GM20431 (cell line): ENCODE data around the gene R3HDM2.

ENCODE experiments used
- in situ Hi-C: fragments of 300-500 bp; cut with MseI, MboI; formaldehyde crosslinking; loops from one replicate; pipeline ENCODE4 v1.15.0; 2020; ENCODE audit warnings: low sequenced_read_pairs; ENCODE audit not compliant: unreplicated experiment

R3HDM2 gene

GRCh38 chr12:57236201-57236924 lies 194.5 kb downstream of the R3HDM2 start:
- in situ Hi-C loops = no loop called here

DNA sequence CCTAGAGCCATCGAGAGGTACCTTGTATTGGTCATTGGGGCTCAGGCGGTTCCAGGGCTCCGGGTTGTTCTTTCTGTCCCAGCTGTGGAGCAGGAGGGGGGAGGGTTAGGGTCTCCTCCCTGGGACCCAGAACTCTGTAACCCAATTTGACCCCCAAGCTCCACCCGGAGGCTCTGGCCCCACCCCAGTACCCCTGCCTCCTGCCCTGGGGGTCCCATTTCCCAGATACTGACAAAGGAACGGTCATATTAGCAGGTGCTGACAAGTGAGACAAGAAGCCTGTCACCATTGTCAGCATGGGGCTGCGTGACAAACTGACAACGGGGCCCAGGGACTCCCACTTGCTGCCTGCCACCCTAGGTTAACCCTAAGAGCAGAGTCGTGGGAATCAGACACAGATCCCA lies 195.1 kb downstream of the R3HDM2 start:
- in situ Hi-C loops = no loop called here

DNA sequence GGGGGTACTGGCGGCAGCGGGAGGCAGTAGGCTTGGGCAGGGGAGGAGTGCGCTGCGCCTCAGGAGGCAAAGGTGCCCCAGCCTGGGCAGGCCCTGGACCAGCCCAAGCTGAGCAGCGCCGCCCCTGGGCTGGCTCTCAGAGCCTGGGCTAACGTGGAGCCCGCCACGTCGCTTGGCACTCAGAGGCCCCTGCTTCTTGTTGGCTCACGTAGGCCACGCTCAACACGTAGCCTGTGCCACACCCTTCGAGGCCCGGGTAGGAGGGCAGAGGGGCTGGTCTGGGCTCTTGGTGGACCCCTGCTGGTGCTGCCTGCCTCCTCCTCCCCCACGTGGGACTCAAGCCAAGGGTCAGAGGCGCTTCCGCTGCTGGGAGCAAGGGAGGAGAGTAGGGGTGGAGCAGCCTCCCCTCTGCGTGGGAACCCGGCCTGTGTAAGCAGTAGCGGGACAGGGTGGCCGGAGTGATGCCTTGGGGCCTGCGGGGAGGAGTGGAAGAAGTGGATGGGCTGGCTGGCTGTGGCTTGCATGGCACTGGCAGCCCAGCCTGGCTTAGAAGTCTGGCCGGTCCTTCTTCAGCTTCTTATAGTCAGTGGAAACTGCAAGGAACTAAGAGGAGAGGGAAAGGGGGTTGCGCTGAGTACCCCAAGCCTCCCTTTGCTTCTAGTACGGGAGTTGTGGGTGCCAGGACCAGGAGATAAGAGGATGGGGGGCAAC lies 195.7 kb downstream of the R3HDM2 start:
- in situ Hi-C loops = no loop called here

DNA sequence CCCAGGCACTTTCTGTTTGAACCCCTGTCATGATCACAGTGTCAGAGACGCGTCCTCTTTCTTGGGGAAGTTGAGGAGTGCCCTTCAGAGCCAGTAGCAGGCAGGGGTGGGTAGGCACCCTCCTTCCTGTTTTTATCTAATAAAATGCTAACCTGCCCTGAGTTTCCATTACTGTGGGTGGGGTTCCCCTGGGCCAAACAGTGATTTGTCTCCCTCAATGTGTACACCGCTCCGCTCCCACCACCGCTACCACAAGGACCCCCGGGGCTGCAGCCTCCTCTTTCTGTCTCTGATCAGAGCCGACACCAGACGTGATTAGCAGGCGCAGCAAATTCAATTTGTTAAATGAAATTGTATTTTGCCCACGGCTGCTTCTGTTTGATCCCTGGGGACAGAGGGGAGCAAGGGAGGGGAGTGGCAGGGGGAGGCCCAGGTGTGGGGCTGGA lies 196.2 kb downstream of the R3HDM2 start:
- in situ Hi-C loops = no loop called here

- in situ Hi-C loops = no loop called here
Observed at GRCh38 chr12:57234233-57234570, 196.6 kb downstream of the R3HDM2 start.

GRCh38 chr12:57233357-57234232 lies 197.2 kb downstream of the R3HDM2 start:
- in situ Hi-C loops = no loop called here

DNA sequence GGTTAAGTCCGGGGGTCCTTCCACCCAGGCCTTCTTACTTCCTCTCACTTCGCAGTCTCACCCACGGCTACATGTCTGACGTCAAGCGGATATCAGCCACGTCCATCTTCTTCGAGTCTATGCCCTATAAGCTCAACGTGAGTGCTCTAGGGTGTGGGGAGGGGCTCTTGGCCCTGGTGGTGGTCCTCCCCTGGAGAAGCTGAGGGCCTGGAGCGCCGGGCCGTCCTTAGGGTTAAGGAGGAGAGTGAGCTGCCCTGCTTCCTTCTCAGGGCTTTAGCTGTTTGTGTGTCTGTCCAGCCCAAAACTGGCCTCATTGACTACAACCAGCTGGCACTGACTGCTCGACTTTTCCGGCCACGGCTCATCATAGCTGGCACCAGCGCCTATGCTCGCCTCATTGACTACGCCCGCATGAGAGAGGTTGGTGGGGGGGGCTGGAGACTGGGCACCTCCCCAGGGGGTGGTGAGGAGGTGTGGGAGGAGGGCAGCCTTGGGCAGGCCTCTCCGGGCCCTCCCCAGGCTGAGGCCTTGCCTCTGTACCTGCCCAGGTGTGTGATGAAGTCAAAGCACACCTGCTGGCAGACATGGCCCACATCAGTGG lies 198.6 kb downstream of the R3HDM2 start:
- in situ Hi-C loops = no loop called here

- in situ Hi-C loops = no loop called here
Observed at GRCh38 chr12:57231276-57232021, 199.4 kb downstream of the R3HDM2 start.

- in situ Hi-C loops = no loop called here
Observed at GRCh38 chr12:57230381-57231155, 200.3 kb downstream of the R3HDM2 start.

DNA sequence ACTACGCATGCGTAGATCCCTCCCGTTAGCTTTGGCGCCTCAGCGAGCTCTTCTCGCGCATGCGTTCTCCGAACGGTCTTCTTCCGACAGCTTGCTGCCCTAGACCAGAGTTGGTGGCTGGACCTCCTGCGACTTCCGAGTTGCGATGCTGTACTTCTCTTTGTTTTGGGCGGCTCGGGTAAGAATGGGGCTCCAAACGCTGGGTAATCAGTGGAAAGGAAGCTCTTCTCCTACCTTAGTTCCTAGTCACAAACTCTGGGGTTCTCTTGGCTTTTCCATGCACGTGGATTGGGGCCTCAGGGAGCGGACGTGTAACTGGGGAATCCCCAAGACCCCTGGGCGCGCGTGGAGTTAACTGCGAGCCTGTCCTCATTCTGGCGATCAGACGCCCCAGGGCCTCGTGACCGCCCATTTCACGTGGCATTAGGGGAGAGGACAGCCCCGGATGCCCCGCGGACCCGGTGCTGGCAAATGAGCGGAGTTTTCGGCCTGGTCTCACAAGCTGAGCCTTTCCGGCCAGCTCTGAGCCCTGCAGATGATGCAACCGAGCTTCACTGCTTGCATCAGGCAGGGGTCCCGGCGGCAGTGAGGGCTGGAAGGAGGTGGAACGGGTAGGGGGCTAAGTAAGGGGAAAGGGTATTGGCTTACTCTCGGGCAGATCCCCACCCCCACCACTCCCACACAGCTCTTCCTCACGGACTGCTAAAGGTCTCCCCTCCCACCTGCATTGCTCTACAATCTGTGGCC lies 201.0 kb downstream of the R3HDM2 start, which contains the start of gene SHMT2:
Gene SHMT2 (plus strand): TSS at position 78 of the 747 bp plus-strand sequence. CDS start 68 bp downstream, at position 146.
- in situ Hi-C loops = no loop called here

DNA sequence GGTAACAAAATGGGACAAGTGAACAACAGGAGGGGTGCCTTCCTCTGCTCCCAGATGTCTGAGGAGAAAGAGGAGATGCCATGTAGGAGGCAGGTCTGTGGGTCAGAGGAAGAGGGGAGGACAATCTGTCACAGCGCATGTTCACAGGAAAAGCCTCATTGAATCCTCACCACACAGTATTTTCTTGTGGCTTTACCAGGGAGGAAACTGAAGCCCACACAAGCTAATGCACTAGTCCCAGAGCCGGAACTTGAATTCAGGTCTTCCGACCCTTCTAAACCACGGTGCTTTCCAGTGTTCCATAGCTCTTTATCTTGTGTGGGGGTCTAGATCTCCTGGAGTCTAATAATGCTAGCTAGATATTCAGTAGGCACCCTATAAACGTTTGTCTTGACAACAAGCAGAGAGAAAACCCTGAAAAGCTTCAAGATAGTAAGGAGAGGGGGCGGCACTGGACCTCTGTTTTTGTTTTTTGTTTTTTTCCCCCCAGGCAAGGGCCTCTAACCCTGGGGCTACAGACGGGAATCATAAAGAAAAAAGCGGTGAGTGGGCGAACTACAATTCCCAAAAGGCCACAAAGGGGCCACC lies 201.7 kb downstream of the R3HDM2 start:
- in situ Hi-C loops = no loop called here

DNA sequence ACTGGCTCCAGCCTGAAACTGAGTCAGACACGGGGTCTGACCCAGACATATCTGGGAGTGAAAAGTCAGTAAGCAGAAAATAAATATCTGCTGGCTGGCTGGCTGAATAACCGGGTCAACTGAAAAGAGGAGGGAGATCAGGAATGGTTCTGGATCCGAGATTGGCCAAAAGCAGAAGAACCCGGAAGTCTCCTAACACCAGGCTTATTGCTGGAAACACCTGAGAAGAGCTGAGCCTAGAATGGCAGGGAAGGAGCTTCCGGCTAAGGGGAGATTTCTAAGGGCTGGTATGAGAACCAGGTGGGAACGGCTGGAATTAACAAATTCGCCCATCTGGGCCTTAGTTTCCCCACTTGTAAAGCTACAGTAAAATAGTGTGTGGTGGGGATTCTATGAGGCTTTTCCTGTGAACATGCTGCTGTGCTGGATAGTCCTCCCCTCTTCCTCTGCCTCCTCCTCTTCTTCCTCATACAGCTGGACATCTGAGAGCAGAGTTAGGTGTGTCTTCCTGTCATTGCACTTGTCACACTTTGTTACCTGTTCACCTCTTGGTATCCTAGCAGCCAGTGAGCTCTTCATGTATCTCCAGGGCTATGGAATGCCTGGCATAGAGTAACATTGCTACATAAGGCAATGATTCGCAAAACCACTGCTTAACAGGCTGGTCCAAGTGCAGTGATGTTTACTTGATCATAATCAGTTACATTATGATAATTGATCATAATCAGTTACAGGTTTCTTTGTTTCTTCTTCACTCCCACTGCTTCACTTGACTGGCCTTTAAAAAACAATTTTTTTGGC lies 203.3 kb downstream of the R3HDM2 start:
- in situ Hi-C loops = no loop called here

GRCh38 chr12:57226588-57227314 lies 204.1 kb downstream of the R3HDM2 start:
- in situ Hi-C loops = no loop called here

DNA sequence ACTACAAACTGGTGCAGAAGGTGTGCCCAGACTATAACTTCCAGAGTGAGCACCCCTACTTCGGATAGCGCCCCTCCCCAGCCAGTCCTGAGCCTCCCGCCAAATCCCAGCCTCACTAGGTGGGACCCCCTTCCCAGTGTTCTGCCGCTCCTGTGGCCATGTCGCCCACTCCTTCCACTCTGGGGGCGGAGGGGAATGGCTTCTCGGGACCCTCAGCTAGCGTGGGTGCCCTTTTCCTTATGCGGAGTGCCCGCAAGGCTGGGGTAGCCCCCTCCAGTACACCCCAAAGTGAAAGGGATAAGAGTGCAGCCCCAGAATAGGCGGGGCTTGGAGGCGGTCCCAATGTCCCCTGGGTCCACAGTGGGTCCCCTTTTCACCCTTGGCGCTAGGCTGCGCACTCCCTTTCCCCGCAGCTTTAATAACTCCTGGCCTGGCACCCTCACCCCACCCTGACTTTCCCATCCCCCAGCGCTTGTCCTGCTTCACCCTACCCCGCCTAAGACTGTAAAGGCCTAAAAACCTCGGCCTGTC lies 205.1 kb downstream of the R3HDM2 start:
- in situ Hi-C loops = no loop called here

DNA sequence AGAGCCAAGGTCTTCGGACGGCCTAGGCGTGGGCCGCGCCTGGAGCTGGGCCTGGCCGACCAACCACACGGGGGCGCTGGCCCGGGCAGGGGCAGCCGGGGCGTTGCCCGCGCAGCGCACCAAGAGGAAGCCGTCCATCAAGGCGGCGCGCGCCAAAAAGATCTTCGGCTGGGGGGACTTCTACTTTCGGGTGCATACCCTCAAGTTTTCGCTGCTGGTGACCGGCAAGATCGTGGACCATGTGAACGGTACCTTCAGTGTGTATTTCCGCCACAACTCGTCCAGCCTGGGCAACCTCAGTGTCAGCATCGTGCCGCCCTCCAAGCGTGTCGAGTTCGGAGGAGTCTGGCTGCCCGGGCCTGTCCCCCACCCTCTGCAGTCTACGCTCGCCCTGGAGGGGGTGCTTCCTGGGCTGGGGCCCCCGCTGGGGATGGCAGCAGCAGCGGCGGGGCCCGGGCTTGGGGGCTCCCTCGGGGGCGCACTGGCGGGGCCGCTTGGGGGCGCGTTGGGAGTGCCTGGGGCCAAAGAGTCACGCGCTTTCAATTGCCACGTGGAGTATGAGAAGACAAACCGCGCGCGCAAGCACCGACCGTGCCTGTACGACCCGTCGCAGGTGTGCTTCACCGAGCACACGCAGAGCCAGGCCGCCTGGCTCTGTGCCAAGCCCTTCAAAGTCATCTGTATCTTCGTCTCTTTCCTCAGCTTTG lies 205.7 kb downstream of the R3HDM2 start:
- in situ Hi-C loops = no loop called here
